Measurements from ENCODE around the gene JUN. TPM values are rescaled to one million over a fixed set of nuclear protein-coding genes. Genes with fewer than 3 reads are reported as not detected.

Gene JUN
- total RNA-seq, 4 donors from 2014 or later = 64.2 to 121 (median 85.9) TPM

GRCh38 chr1:58821309-58821708, 37.5 kb upstream of the JUN start:
- no peak for TF ChIP-seq CTCF (IDR thresholded peaks at IDR 0.05; ENCODE audit: low read depth)

- no peak for TF ChIP-seq CTCF (IDR thresholded peaks at IDR 0.05; ENCODE audit: low read depth)
Observed at GRCh38 chr1:58818976-58819375, 35.1 kb upstream of the JUN start.

GRCh38 chr1:58818075-58818474, 34.2 kb upstream of the JUN start:
- no peak for TF ChIP-seq CTCF (IDR thresholded peaks at IDR 0.05; ENCODE audit: low read depth)

GRCh38 chr1:58816747-58817221, 32.9 kb upstream of the JUN start:
- no peak for TF ChIP-seq CTCF (IDR thresholded peaks at IDR 0.05; ENCODE audit: low read depth)

- no peak for TF ChIP-seq CTCF (IDR thresholded peaks at IDR 0.05; ENCODE audit: low read depth)
Observed at GRCh38 chr1:58816072-58816746, 32.4 kb upstream of the JUN start.

GRCh38 chr1:58815686-58816071, 31.8 kb upstream of the JUN start:
- TF ChIP-seq CTCF (IDR thresholded peaks at IDR 0.05; ENCODE audit: low read depth) = no peak

GRCh38 chr1:58815069-58815685, 31.3 kb upstream of the JUN start:
- TF ChIP-seq CTCF (IDR thresholded peaks at IDR 0.05; ENCODE audit: low read depth) = no peak
